Measurements from ENCODE around the gene C9orf50.
"Not testable (repeated sequence)": the region's sequence is repeated elsewhere in the genome, so short reads cannot be mapped to it uniquely, and the experiment has no call there.

Gene C9orf50

GRCh38 chr9:129610473-129611306, 10.2 kb downstream of the C9orf50 start:
- DNase-seq (ENCODE audit: low spot score), result peak; percentile 75

- no peak for DNase-seq (ENCODE audit: low spot score)
These were observed 10.8 kb downstream of the C9orf50 start for GRCh38 chr9:129610213-129610472.

GRCh38 chr9:129609486-129610212, 11.3 kb downstream of the C9orf50 start:
- peak; percentile 86 for DNase-seq (ENCODE audit: low spot score)

- DNase-seq (ENCODE audit: low spot score), result no peak
These were observed 12.1 kb downstream of the C9orf50 start for GRCh38 chr9:129608561-129609481.

GRCh38 chr9:129607027-129607387, 13.9 kb downstream of the C9orf50 start:
- DNase-seq (ENCODE audit: low spot score), result no peak

- no peak for DNase-seq (ENCODE audit: low spot score)
These were observed 14.5 kb downstream of the C9orf50 start for GRCh38 chr9:129606161-129607026.

GRCh38 chr9:129604766-129605163, 16.1 kb downstream of the C9orf50 start:
- DNase-seq (ENCODE audit: low spot score), result no peak

GRCh38 chr9:129604056-129604765, 16.7 kb downstream of the C9orf50 start:
- DNase-seq (ENCODE audit: low spot score), result no peak

GRCh38 chr9:129602598-129603415, 18.1 kb downstream of the C9orf50 start:
- DNase-seq (ENCODE audit: low spot score), result no peak

- DNase-seq (ENCODE audit: low spot score), result no peak
These were observed 19.7 kb downstream of the C9orf50 start for GRCh38 chr9:129601082-129601674.

GRCh38 chr9:129598089-129598596, 22.8 kb downstream of the C9orf50 start:
- DNase-seq (ENCODE audit: low spot score), result no peak

- no peak for DNase-seq (ENCODE audit: low spot score)
These were observed 23.4 kb downstream of the C9orf50 start for GRCh38 chr9:129597355-129598088.

- no peak for DNase-seq (ENCODE audit: low spot score)
These were observed 24.2 kb downstream of the C9orf50 start for GRCh38 chr9:129596541-129597331.

GRCh38 chr9:129595903-129596540, 24.9 kb downstream of the C9orf50 start:
- no peak for DNase-seq (ENCODE audit: low spot score)

- no peak for DNase-seq (ENCODE audit: low spot score)
These were observed 25.6 kb downstream of the C9orf50 start for GRCh38 chr9:129595311-129595741.

GRCh38 chr9:129594632-129595031, 26.3 kb downstream of the C9orf50 start:
- no peak for DNase-seq (ENCODE audit: low spot score)

- DNase-seq (ENCODE audit: low spot score), result not testable (repeated sequence)
These were observed 28.1 kb downstream of the C9orf50 start for GRCh38 chr9:129592790-129593189.
